Hypothalamus (tissue), 51 donors: ENCODE data around the gene TMEM184B.
"Not testable (repeated sequence)": the region's sequence is repeated elsewhere in the genome, so short reads cannot be mapped to it uniquely, and the experiment has no call there.

Experiments used
- DNase-seq, 51 donors: peaks; one replicate each; lab custom pipeline; 2025; lab: John Stamatoyannopoulos, UW

TMEM184B gene

DNA sequence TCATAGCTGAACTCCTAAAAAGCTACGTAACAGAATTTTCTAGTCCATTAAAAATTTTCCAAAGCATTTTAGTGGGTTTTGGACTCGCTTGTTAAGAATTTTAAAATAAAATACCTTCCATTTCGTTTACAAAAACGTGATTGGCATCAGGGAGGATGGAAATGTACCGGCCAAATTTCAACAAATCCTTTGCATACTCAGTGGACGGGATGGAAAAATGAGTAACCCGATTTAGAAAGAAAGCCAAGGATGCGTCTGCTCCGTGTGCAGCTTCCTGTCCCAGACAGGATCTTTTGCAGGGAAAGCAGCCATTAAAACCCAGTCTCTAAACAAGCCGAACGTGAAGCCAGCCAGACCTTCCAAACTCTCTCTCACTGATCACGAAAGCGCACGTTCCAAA, 15.6 kb downstream of the TMEM184B start:
- DNase-seq: no peak

DNA sequence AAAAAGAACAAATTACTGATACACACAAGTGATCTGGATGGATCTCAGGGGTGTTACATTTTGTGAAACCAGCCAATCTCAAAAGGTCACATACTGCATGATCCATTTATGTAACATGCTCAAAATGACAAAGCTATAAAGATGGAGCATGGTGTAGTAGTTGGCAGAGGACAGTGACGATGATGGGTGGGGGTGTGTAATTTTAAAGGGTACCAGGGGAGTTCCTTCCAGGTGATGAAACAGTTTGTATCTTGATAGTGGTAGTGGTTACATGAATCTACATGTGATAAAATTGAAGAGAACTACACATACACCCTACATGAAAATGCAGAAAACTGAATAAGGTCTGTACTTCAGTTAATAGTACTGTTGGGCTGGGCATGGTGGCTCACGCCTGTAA, 17.1 kb downstream of the TMEM184B start:
- DNase-seq: no peak

DNA sequence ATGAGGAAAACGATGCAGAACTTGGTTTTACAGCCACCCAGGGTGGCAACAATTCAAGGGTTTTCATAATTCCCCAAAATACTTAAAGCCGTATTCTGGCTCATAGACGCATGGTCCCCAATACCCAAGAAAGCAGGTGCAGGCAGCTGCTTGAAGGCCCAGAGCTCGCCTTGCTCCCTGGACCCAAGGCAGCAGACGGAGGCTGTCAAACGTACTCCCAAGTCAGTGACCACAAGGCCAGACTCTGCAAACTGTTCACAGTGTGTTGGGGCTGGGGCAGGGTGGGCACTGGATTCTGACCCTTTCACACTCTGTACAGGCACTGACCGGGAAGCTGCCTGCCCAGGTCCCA, 21.5 kb downstream of the TMEM184B start:
- no peak for DNase-seq

DNA sequence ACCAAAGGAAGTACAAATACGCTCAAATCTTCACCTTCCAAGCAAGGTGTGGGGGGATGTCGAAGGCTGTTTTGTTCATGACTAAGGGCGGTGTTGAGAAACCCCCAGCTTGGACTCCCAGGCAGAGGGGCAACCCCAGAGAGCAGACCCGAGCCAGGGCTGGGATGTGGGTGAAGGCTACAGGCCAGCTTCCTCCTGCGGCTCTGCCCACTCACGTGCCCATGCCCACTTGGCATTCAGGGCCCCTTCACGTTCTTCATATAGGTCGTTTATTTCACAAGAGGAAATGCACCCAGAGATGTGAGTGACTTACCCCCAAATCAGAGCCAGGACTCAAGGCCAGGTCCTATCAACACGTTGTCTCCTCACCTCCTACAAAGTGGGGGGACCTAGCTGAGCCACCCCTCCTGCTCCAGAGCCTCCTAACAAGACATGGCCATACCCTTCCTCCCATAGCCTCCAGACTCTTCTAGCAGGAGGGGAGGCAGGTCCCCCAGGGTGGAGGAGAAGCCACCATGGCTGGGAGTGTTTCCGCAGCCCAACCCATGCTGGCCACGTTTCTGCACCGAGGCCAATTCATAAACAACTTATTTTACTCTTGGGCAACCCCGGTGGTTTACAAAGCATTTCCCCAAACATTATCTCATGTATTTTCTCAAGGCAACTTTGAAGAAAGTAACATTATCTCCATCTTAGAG, 22.0 kb downstream of the TMEM184B start:
- DNase-seq: no peak

DNA sequence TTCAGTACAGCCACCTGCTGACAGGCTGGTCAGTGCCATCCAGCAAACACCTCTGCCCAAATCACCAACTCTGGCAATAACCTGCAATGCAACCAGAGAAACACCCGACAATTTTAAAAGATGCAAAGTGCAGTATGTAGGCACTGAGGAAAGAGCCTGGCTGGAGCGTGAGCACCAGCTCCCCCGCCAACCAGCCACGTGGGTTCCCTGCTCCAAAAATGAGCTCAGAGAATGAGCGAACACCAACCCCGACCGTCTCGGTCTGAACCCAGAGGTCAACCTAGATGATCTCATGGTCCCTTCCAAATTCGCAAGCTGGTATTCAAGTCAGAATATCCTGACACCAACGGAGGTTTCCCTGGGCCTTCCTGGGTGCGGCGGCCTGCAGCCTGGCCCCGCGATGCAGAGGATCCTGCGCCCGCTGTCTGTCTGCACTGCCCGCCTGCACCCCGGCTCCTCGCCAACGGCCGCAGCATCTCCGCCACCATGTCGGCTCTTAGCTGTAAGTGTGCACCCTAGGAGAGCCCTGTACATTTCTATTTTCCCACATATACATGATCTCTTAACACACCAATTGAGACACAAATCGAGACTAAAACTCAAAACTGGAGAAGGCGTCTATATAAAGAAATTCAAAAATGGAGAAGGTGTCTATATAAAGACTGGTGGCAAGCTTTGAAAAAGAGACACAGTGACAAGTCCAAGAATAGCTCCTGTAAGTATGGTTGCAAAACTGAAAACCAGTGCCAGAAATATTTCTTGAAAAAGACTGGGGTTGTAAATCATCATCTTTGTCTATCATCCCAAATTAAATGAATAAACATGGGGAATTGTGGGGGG, 22.8 kb downstream of the TMEM184B start:
- no peak for DNase-seq

DNA sequence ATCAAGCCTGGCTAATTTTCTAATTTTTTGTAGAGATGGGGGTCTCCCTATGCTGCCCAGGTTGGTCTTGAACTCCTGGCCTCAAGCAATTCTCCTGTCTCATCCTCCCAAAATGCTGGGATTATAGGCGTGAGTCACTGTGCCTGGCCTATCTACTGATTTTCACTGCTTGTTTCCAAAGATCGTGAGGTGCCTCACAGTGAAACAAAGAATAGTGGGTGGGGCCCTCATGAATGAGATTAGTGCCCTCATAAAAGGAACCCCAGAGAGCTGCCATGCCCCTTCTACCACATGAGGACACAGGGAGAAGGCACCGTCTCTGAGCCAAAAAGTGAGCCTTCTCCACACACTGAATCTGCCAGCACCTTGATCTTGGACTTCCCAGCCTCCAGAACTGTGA, 23.5 kb downstream of the TMEM184B start:
- DNase-seq: no peak

DNA sequence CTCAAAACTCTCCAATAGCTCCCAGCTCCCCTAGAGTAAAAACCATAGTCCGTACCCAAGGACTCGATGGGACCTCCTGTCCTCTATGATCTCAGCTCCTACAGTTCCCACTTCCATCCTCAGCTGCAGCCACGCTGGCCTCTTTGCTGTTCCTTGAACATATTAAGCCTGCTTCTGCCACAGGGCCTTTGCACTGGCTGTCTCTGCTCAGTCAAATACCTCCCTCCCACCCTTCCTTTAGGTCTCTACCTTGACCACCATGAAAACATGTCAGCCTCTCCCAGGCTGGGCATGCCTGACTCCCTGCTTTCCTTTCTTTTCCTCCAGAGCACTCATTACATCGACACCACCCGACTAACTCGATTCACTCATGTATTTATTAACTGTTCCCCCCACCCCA, 24.5 kb downstream of the TMEM184B start:
- DNase-seq: no peak

DNA sequence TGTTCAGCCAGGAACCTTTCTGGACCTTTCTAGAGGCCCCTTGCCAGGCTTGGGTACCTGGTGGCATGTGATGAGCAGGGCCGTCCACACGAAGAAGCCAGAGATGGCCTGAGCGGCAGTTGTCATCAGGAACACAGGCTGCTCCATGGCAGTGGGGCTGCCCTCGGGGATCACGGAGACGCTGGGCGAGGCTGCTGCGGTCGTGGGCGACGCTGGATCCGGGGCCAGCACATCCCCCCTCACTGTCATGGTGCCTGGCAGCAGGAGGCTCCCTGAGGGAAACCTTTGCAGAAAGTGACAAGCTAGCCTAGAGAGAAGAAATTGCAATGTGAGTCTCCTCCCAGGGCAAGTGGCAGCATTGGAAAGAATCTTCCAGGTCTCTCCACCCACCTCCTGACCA, 25.1 kb downstream of the TMEM184B start:
- no peak for DNase-seq

DNA sequence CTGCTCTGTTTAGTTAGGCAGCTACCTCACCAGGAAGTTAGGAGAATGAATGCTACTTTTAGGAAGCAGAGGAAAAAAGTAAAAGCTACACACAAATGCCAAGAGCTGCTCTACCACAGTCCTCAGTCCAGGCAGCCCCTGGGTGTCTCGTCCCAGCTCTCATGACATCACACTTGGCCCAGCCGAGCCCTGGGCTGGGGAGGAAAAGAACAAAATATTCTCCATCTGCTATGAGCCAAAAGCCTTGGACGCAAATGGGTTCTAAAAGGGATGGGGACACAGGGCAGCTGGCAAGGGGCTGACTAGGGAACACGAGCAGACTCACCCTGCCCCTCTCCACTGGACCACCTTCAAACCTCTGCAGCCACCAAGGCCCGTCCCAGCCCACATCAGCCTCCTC, 26.1 kb downstream of the TMEM184B start:
- peak in 36 of 51 donors; percentile 20 to 80 (median 61) for DNase-seq

DNA sequence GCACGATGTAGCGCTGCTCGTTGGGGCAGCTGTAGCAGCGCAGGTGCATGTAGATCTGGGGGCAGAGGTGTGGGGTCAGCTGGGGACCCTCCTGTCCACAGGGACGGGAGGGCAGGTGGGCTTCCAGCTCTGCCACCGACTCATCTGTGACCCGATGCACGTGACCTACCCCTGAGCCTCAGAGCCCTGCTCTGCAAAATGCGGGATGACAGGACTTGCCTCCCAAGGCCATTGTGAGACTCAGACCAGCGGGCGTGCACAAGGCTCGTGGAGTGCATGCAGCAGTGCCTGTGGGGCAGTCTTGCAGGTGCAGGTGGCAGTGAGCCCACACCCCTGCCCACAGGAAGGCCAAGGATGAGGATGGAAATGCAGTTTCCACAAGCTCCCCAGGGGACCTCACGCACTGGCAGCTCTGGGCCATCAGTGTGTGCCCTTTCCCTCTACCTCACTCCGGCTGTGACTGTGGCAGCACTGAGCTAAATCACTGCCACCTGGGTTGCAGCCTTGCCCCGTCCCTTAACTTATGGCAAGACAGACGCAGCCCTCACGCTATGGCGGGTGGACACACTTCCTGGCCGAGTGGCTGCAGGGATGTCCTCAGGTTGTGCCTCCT, 26.7 kb downstream of the TMEM184B start:
- DNase-seq: no peak

DNA sequence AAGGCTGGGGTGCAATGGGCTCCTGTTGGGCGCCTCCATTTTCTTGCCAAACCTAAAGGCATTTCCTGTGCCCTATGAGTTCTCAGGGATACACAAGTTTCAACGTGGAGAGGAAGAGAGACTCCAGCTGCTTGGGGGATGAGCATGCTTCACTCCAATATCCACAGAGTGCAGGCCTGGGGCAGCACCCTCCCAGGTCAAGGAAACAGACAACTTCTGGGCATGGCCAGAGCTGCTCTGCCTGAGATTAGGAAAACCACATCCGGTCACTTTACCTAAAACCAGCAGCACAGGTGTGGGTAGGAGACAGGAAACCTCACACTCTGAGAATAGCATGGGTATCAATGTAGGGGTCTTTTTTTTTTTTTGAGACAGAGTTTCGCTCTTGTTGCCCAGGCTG, 28.7 kb downstream of the TMEM184B start:
- DNase-seq: no peak

DNA sequence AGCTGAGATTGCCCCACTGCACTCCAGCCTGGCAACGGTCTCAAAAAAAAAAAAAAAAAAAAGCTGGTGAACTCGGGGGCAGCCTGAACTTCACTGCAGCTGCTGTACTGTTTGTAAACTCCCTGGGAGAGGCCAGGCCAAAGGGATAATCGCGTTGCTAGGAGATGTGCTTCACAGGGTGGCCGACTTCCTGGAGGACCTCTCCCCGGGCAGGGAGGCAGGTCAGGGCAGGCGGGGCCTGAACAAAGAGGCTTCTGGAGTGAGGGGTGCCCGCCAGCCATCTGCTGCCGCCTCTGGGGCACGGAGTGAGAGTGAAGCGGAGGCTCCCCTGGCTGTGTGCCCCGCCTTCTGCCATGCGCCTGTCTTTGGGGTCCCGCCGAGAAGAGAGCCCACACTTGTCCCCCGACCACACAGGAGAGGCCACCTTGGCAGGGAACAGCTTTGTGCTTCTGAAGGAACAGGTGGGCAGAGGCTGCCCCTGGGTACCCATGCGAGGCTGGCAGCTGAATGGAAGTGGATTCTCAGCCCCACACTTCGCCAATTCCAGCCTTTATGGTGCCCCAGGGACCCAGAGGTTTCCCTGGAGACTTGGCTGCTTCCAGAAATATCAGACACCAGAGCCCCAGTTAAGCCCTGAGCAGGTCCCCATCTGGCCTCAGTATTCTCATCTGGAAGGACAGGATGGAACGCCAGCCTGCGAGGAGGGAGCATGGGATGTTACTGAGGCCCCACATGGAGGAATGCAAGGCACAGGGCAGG, 29.6 kb downstream of the TMEM184B start:
- DNase-seq: peak in 32 of 51 donors; percentile 20 to 80 (median 52)

DNA sequence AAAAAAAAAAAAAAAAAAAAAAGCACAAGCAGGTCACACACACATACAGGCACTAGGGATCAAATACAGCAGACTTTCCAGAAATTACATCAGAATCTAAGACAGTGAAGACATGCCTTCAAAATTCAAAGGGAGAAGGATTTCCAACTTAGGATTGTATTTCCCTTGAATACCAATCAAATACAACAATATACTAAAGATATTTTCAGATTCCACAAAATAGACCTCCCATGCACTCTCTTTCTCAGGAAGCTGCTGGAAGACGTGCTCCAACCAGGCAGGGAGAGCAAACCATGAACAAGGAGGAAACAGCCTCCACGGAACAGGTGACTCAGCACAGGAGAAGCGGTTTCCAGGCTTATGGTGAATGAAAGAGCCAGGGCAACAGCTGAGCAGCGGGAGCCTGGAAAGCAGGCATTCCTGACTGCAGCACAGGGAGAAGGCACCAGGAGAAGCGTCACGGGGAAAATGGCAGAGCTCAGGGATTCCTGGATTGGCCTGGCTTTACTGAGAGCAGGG, 32.0 kb downstream of the TMEM184B start:
- peak in 26 of 51 donors; percentile 16 to 76 (median 43) for DNase-seq

DNA sequence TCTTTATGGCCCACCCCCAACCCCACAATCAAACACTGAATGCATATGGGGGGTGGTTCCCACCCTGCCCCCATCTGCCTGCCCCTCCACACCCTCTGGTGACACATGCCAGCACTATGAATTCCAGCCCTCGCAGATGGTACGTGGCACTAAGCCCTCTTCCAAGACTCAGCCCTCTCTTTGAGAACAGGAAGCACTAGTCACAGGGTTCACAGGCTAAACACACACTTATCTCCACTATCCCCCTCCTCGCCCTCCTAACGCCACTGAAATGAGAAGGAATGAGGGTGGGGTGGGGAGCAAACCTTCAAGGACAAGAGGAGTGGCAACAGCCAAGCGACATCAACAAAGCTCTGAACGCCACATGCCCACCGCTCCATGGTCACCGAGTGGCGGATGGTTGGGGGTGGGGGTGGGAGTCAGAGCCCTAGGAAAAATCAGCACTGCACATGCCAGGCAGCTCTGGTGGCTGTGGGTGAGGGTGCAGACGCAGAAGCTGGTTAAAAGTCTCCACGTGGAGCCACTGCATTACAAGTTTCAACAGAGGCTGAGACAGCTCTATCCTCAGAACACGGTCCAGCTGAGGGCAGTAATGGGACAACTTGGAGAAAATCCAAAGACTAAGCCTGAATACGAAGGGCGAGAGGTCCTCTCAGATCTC, 33.6 kb downstream of the TMEM184B start:
- DNase-seq: peak in 32 of 51 donors; percentile 13 to 86 (median 62)

DNA sequence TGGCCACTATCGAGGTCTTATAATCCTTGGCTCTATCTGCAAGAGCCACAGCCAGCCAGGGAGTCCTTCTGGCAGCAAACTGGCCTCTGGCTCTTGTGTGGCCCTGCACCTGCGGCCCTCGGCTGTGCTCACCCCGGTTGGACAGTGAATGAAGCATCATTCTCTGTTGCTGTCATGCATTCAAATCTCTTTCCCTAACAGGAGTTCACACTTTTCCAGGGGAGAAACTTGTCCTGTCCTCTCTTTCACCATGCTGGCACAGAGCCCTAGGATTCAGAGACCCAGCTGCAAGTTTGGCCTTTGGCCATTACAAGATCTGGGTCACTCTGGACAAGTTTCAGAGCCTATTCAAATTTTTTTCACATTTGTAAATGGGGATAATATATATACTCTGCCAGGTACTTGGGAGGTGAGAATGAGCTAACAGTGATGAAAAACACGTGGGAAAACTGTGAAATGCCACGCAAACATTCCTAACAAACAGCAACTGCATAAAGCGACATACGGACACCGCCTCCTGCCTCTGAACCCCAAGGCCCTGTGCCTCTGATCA, 34.2 kb downstream of the TMEM184B start:
- peak in 19 of 51 donors; percentile 15 to 83 (median 45) for DNase-seq

DNA sequence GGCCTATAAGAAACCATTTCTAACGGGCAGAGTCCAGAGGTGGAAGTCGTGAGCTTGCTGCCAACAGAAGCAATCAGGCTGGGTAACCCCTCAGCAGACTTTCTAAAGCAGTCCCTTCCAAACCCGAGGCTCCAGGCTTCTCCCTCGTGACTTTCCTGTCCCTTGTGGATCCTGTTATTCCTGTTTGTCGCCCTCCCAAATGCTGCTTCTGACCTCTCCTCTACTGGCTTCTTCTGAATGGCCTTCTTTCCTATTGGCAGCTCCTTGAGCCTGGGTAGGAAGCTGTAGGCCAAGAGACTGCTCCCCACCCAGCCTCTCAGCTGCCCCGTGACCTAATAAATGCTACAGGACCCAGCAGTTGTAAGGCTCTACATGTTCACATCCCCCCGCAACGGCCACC, 36.0 kb downstream of the TMEM184B start:
- DNase-seq: peak in 1 of 51 donors; percentile 11

DNA sequence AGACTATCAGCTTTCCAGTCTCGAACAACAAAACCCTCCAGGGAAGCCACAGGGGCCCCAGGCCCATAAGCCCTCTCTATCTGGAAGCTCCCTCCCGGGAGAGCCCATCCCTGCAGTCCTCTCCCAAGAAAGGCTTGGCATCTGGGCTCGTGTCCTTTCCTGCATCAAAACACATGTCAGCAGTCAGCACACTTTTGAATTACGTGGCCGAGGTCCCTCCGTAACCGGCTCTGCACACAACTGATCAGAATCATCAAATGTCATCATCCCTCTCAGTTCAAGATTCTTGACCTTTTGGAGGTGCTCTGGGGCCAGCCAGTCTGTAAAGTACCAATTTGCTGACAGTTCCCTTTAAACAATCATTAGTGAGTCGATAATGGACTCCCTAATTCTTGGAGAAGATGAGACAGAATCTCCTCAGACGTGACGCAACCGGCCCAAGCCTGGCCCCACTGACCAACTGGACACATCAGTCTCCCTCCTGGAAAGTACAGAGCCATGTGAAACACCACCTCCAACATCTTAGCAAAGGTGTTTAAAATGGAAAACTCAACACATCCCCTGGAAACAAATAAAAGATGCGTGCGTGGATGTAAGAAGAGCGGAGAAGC, 37.5 kb downstream of the TMEM184B start:
- DNase-seq: no peak

DNA sequence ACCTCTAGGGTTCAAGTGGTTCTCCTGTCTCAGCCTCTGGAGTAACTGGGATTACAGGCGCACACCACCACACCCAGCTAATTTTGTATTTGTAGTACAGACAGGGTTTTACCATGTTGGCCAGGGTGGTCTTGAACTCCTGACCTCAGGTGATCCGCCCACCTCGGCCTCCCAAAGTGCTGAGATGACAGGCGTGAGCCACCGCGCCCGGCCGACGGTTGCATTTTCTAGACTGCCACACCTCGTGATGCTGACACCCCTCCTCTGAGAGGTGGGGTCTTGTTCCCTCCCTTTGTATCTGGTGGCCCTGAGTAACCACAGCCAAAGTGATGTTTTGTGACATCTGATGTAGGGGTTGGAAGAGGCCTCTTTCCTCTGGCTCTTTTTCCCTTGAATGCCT, 39.0 kb downstream of the TMEM184B start:
- not testable (repeated sequence) for DNase-seq

DNA sequence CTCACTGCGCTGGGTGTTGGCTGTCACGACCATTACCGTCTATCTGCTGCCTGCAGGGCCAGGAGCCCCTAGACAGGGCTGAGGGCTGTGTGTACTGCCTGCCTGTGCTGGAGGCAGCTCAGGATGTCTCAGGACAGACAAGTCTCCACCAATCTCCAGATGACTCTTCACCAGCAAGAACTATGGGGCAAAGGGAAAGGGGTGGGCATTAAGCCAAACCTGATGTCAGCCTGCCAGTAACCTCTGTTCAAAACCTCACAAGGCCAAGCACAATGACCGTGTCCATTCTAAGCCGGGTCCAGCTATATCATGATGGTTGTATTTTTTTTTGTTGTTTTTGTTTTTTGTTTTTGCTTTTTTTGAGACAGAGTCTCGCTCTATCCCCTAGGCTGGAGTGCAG, 39.4 kb downstream of the TMEM184B start:
- DNase-seq: peak in 1 of 51 donors; percentile 31
